ENCODE measurements around the gene BIRC2. TPM values are rescaled to one million over a fixed set of nuclear protein-coding genes. Genes with fewer than 3 reads are reported as not detected.

Gene BIRC2
- total and polyA plus RNA-seq, 2 of the 4 experiments (the other 2 are of a cell fraction), result 48.0 to 204 TPM

- Histone ChIP-seq H2AK9ac (replicated peaks; ENCODE audit: low read depth, low read length, poor library complexity) (no peak overlapping the region), H3K4me3 (ENCODE audit: insufficient read depth, low read depth, low read length) (no peak overlapping the region), H2BK15ac (ENCODE audit: low read depth, low read length) (no peak overlapping the region), H3K56ac (ENCODE audit: extremely low read depth, insufficient read depth, low read length) (no peak overlapping the region), H3K9me1 (ENCODE audit: insufficient read depth, low read length) (peaks cover 16% of the 10 kb centered on the region; the same call in 1 of the 2 replicates), H3K79me1 (ENCODE audit: low read depth in 1 of 2, low read length in 2 of 2) (peaks cover 23 to 62% of the 10 kb centered on the region in 2 experiments), H3K18ac (ENCODE audit: low read depth, low read length) (no peak overlapping the region), H3K36me3 (ENCODE audit: control insufficient read depth, insufficient read depth, low read length) (peaks cover 37% of the 10 kb centered on the region), H3K27me3 (ENCODE audit: control insufficient read depth, insufficient read depth, low read length) (no peaks in the 10 kb centered on the region), H3K4me1 (ENCODE audit: control insufficient read depth, insufficient read depth, low read length) (no peaks in the 10 kb centered on the region), H4K5ac (ENCODE audit: low read depth, low read length) (no peak overlapping the region), H2AFZ (replicated peaks; ENCODE audit: low read length, poor library complexity) (no peak overlapping the region), H2BK120ac (ENCODE audit: low read depth, low read length) (no peak overlapping the region), H4K20me1 (ENCODE audit: insufficient read depth, low read length) (peaks cover 29% of the 10 kb centered on the region), H2AK5ac (ENCODE audit: low read depth, low read length) (no peak overlapping the region), H3K23ac (ENCODE audit: low read depth, low read length) (no peak overlapping the region), H3K4me2 (ENCODE audit: low read depth, low read length) (no peak overlapping the region), H3K9me3 (ENCODE audit: control insufficient read depth, insufficient read depth, low read length) (no peaks in the 10 kb centered on the region), H3K9ac (ENCODE audit: low read depth, low read length) (no peak overlapping the region), H3K27ac (ENCODE audit: insufficient read depth, low read length) (no peak overlapping the region), H3K14ac (replicated peaks; ENCODE audit: low read depth, low read length) (no peak overlapping the region), H2BK5ac (ENCODE audit: low read depth, low read length, poor library complexity, severe bottlenecking) (no peak overlapping the region), H3K4ac (ENCODE audit: low read depth, low read length) (no peak overlapping the region), H4K91ac (ENCODE audit: insufficient read depth, low read depth, low read length) (no peak overlapping the region), H4K8ac (ENCODE audit: low read depth in 2 of 2, low read length in 2 of 2) (no peak overlapping the region), H2BK20ac (ENCODE audit: low read depth, low read length) (no peak overlapping the region)
- ChIA-PET CTCF (no interaction called here), POLR2A (ENCODE audit: unreplicated experiment) (no interaction called here)
- TF ChIP-seq RCOR1 (IDR thresholded peaks at IDR 0.05; ENCODE audit: insufficient replicate concordance, low read length), result no peak
- TF ChIP-seq ELK1 (IDR thresholded peaks at IDR 0.05; ENCODE audit: borderline replicate concordance, low read depth, low read length), result no peak
- TF ChIP-seq BHLHE40 (IDR thresholded peaks at IDR 0.05; ENCODE audit: low read depth, low read length), result no peak
- TF ChIP-seq, protein P1, sequence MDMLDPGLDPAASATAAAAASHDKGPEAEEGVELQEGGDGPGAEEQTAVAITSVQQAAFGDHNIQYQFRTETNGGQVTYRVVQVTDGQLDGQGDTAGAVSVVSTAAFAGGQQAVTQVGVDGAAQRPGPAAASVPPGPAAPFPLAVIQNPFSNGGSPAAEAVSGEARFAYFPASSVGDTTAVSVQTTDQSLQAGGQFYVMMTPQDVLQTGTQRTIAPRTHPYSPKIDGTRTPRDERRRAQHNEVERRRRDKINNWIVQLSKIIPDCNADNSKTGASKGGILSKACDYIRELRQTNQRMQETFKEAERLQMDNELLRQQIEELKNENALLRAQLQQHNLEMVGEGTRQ (IDR thresholded peaks at IDR 0.05; ENCODE audit: low read depth, low read length), result no peak
- no peak for TF ChIP-seq MAZ (IDR thresholded peaks at IDR 0.05; ENCODE audit: borderline replicate concordance, low read depth, low read length)
- no peak for TF ChIP-seq FOS (IDR thresholded peaks at IDR 0.05; ENCODE audit: low read depth, low read length)
- no peak for TF ChIP-seq MAFK (IDR thresholded peaks at IDR 0.05; ENCODE audit: low read depth, low read length)
- no peak for TF ChIP-seq CEBPB (IDR thresholded peaks at IDR 0.05; ENCODE audit: low read depth, low read length)
- BruUV-seq (replicated peaks), result no TSS peak
- in situ Hi-C loops (cut with MboI; ENCODE audit: low sequenced_read_pairs) (loop anchor here (25.0 kb wide), 1 partner anchor 102 kb away; no protein-coding TSS in a partner anchor), dilution Hi-C loops (cut with HindIII; ENCODE audit: low sequenced_read_pairs, unreplicated experiment) (no loop called here), intact Hi-C loops (cut with micrococcal nuclease) (no loop called here)
- ATAC-seq (ENCODE audit: low read depth) (no peak), DNase-seq (no peak)
- WGBS, 2 experiments (ENCODE audit: extremely low coverage in 2 of 2, insufficient read length in 1 of 2), result no CpG with 5 or more reads among the region's 4 CpGs
Observed at GRCh38 chr11:102389253-102389652, 42.2 kb downstream of the BIRC2 start.
